NCI-H1105 (cell line): ENCODE data around the gene TAAR9.

ENCODE experiments used
- DNase-seq: peaks from one replicate; lab custom pipeline; 2025; lab: John Stamatoyannopoulos, UW

Gene TAAR9

GRCh38 chr6:132537977-132538376, at the start of gene TAAR9:
Gene TAAR9, plus strand, starts transcription at chr6:132538277. Its CDS starts 13 bp downstream, at chr6:132538290.
- no peak for DNase-seq

GRCh38 chr6:132489376-132489775, 48.7 kb upstream of the TAAR9 start:
- DNase-seq = no peak

GRCh38 chr6:132490024-132490423, 48.1 kb upstream of the TAAR9 start:
- no peak for DNase-seq

GRCh38 chr6:132490478-132491204, 47.4 kb upstream of the TAAR9 start:
- DNase-seq = no peak

- no peak for DNase-seq
Observed at GRCh38 chr6:132491303-132491702, 46.8 kb upstream of the TAAR9 start.

GRCh38 chr6:132491881-132492280, 46.2 kb upstream of the TAAR9 start:
- no peak for DNase-seq

GRCh38 chr6:132494954-132495353, 43.1 kb upstream of the TAAR9 start:
- DNase-seq = no peak

- DNase-seq = no peak
Observed at GRCh38 chr6:132495604-132496079, 42.4 kb upstream of the TAAR9 start.

GRCh38 chr6:132496519-132497180, 41.4 kb upstream of the TAAR9 start:
- no peak for DNase-seq

GRCh38 chr6:132498638-132499037, 39.4 kb upstream of the TAAR9 start:
- DNase-seq = no peak

- DNase-seq = no peak
Observed at GRCh38 chr6:132499757-132500156, 38.3 kb upstream of the TAAR9 start.

GRCh38 chr6:132504757-132505156, 33.3 kb upstream of the TAAR9 start:
- DNase-seq = no peak

GRCh38 chr6:132505158-132505557, 32.9 kb upstream of the TAAR9 start:
- DNase-seq = no peak

GRCh38 chr6:132506461-132506860, 31.6 kb upstream of the TAAR9 start:
- DNase-seq = no peak

GRCh38 chr6:132506869-132507808, 30.9 kb upstream of the TAAR9 start:
- DNase-seq = no peak

GRCh38 chr6:132511210-132511830, 26.8 kb upstream of the TAAR9 start:
- no peak for DNase-seq

GRCh38 chr6:132511831-132512220, 26.3 kb upstream of the TAAR9 start:
- no peak for DNase-seq

- no peak for DNase-seq
Observed at GRCh38 chr6:132512342-132512637, 25.8 kb upstream of the TAAR9 start.

- peak; percentile 89 for DNase-seq
Observed at GRCh38 chr6:132512638-132513632, 25.1 kb upstream of the TAAR9 start, which contains the start of gene STX7. Gene STX7, minus strand, starts transcription at chr6:132513116. Its CDS starts 9,586 bp downstream, at chr6:132503530.

GRCh38 chr6:132513831-132514545, 24.1 kb upstream of the TAAR9 start:
- no peak for DNase-seq
